Inflammatory macrophage treated with lipopolysaccharide for 4 hours (primary cell): ENCODE results near the gene PSMB11.

ENCODE experiments used
- DNase-seq: peaks from one replicate; pipeline ENCODE4 v3.0.0-alpha.2; 2020

Gene PSMB11

DNA sequence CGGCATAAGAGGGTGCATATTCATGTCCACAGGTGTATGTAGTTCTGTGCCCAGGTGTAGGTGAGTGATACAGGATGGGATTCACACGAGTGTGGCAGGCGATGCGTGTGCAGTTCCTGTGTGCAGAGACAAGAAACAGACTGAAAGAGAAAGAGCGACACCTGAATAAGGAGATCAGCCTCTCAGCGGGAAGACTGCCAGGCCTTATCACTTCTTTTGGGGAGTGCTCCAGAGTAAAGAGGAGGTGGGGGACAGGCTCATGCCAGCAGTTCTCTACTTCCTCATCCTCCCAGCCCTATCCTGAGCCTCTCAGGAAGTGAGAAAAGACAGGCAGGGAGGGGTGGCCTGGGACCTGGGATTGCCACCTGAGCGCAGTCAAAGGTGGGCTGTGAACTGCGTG, 2.8 kb downstream of the PSMB11 start:
- no peak for DNase-seq

DNA sequence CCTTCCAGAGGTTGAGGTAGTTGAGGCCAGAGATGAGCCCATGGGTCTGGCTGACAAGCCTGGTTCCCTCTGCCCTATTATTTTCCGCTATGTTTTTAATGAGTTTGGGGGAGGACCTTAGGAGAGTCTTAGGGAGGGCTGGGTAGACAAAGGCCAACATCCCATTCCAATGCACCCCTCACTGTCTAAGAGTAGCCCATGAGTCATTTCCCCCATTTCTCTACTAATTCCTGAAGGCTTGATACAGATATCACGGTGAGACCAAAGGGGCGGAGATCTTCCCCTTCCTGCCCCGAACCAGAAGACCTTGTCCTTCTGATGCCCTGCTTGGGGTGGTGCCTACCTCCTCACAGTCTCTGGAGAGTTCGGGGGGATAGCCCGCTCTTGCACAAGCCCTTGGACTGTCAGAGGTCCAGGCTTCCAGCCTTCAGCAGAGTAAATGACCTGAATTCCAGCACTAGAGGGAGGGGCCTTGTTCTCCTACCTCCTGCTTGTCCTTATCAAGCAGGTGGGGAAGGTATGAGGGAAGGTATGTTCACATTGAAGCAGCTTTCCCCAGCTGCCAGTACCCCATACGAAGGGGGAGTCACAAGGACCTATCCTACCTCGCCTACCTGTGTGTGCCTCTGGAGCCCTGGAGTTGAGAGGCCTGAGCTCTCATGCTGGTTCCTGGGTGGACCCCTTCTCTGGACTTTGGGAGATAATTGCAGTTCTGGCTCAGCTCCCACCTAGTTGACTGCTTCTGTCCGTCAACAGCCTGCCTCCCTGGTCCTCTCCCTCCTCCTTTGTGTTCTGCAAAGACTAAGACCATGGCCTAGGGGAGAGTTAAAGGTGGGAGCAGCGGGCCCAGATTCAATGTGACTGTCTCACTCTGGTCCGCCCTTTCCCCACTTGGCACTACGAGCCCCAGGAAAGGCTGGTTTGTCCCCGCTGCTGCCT, 3.7 kb downstream of the PSMB11 start:
- DNase-seq = no peak

GRCh38 chr14:23047034-23047634, 5.1 kb downstream of the PSMB11 start:
- no peak for DNase-seq

DNA sequence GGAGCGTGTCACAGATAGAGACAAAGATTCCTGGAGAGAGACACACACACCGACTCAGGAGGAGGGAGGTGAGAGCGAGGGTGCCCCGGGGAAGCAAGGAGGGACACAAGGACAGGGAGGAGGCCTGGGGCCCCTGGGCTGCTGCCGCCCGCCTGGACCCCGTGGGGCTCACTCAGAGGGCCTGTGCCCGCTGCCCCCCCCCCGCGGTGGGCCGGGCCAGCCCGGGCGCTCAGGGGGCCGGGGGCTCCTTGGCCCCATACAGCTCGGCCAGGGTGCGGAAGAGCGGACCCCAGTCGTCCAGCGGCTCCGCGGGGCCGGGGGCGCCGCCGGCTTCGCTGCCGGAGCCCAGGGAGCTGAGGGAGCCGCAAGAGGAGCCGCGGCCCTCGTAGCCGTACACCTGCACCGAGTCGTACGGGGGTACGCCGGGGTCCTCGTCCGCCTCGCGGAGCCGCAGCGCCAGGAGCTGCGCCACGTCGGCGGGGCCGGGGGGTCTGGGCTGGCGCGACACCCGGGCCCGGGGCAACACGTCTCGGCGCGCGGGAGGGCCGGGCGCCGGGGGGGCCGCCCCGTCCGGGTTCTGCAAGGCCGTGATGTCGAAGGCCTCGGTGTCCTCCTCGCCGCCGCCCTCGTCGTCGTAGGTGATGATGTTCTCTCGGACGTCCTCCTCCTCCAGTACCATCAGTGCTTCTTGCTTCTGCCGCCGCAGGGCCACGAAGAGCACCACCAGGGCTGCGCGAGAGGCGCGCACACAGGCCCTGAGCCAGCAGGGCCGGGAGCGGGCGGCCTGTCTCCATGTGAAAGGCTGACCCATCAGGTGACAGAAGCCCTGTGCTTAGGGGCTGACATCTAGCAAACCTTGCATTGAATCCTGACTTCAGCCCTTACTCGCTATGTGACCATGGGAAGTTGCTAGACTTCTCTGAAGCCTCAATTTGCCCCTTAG, 6.0 kb downstream of the PSMB11 start:
- no peak for DNase-seq

GRCh38 chr14:23049011-23049410, 7.0 kb downstream of the PSMB11 start:
- no peak for DNase-seq

- DNase-seq = peak; percentile 35
These were observed 9.4 kb downstream of the PSMB11 start for GRCh38 chr14:23051141-23052057.

DNA sequence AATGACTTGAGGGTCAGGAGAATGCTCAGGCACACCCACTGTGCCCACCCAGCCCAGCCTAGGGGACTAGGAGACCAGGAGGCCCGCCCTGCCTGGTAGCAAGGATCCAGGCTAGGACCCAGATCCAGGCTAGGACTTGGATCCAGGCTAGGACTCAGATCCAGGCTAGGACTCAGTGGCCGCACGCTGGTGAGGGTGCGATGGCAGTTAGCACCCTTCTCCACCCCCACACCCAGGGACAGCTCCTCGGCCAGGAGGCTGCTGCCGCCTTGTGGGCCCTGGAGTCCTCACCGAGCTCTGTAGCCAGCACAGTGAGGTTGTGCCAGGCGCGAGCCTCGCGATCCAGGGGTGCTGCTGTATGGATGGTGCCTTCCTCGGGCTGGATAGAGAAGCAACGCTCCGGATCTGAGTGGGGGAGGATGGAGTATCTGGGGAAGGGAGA, 10.2 kb downstream of the PSMB11 start:
- DNase-seq = no peak

DNA sequence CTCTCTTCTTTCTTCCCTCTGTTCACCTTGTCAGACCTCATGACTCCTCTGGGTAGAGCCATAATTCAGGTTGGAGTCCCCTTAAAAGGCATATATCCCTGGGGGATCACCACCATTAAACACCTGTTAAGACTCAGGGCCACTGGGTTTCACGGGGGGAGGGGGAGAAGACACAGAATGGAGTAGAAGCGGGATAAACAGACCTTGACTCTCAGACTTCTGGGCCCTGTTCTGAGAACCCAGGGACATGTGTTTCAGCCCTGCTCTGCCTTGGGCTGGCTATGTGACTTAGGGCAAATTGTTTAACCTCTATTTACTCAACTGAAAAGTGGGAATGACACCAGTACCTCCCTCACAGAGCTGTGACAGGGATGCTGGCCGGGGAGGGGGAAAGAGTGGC, 10.7 kb downstream of the PSMB11 start:
- no peak for DNase-seq

GRCh38 chr14:23053426-23053825, 11.4 kb downstream of the PSMB11 start:
- DNase-seq = no peak

DNA sequence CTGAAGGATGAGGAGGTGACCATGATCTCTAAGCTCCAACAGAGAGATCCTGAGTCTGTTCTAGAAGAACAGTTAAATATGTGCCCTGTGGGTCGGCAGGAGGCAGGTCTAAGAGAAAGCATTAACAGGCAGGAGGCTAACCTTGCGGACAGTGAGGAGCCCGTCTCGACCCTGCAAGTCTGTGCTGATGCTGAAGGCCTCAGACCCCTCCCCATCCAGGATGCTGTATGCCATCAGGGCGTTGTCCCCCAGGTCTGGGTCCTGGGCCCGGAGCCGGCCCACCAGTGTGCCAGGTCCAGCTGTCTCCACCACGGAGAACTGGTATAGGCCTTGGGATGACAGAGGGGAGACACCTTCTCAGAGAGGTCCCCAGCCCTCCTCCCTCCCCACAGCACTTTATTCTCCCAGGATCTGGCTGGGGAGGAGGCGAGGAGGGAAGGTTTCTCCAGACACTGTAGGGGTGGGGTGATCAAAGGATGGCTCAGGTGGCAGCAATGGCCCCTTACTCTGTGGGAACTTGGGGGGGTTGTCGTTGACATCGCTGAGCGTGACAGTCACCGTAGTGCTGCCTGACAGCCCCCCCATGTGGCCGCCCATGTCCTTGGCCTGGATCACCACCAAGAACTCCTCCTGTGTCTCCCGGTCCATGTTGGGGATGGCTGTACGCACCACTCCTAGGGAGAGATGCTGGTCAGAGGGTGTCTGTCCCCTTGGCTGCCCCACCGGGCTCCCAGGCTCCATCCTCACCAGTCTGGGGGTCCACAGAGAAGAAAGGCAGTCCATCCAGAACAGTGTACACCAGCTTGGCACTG, 12.2 kb downstream of the PSMB11 start:
- no peak for DNase-seq

DNA sequence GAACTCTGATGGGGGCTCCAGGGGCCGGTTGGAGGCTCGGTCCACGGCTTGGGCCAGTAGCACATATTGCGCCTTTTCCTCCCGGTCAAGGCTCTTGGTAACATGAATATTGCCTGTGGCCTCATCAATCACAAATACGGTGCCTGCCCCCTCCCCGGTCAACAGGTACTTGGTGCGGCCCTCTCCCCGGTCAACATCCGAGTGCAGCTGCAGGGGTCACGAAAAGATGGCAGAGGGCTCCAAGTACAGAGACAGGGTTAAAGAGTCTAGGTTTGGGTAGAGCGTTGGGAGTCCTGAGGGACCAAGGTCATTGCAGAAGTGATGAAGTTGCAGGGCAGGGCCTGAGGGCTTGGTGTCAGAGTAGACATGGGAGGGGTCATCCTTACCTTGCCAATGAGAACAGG, 13.1 kb downstream of the PSMB11 start:
- DNase-seq = no peak

- no peak for DNase-seq
These were observed 13.7 kb downstream of the PSMB11 start for GRCh38 chr14:23055621-23056144.

GRCh38 chr14:23056145-23056955, 14.3 kb downstream of the PSMB11 start:
- peak; percentile 66 for DNase-seq

DNA sequence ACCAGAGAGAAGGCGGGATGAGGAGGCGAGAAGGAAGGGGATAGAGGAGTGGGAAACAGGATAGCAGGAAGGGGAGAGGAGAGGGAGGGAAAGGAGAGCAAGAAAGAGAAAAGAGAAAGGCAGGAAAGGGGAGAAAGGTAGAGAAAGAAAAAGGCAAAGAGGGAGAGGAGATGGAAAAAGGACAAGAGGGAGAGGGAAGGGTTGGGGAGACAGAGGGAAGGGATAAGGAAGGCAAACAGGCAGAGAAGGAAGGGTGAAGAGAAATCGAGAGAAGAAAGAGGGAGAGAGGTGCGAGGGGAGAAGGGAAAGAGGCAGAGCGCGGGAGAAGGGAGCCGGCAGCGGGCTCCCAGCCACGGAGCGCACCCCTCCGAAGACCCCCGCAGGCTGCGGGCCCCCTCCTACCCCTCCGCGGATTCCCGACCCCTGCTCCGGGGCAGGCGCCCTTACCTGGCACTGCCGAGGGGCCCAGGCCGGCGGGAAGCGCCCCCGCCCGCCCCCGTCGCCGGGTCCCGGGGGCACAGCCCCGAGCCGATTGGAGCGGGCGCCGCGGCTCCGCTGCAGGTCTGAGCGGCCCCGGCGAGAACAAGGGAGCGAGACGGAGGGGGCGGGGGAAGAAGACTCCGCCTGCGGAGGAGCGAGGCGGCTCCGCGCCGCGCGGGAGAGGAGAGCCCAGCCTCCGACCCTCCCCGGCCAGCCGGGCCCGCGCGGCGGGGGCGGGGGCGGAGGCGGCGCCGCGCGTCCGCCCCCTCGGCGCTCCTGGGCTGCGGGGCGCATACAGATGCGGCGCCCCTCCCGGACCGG, 15.1 kb downstream of the PSMB11 start, which contains the start of gene CDH24:
Gene CDH24, minus strand, starts transcription at position 565 of the 801 bp plus-strand sequence. CDS start 1,787 bp downstream, outside the sequence.
- DNase-seq = peak; percentile 27

DNA sequence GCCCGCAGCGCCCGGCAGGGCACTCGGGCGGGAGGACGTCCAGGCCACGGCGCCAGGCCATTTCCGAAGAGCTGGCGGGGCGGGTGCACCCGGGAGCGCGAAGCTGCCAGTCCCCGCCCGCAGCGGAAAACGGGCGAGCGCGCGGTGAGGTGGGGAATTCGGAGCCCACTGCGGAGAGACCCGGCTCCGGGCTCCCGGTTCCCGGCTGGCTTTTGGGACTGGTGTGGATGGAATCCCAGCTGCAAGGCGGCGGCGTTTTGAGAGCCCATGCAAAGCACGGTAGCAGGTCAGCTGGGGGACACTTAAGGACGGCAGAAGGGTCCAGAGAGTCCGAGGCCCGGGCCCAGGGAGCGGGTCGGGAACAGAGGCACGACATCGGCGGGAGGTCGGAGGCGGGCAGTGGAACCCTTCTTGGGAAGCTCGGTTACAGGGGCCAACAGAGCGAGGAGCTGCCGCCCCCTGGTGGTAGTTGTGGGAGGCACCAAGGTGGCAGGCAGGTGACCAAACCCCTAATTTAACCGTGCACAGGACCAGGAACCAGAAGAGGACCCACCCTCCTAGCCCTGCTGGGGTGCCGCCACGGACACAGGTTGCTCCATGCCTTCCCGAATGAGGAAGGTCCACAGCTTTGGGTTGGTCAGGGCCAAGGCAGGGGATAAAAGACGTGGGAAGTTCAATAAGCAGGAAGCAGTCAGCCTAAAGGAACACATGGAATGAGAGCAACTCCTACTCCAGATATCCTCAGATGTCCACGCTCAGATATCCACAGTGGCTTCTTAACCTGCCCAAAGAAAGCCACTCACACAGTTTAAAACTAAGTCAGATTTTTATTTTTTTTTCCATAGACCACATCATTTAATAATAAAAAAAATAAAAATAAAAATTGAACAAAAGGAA, 16.0 kb downstream of the PSMB11 start:
- DNase-seq = peak; percentile 65

DNA sequence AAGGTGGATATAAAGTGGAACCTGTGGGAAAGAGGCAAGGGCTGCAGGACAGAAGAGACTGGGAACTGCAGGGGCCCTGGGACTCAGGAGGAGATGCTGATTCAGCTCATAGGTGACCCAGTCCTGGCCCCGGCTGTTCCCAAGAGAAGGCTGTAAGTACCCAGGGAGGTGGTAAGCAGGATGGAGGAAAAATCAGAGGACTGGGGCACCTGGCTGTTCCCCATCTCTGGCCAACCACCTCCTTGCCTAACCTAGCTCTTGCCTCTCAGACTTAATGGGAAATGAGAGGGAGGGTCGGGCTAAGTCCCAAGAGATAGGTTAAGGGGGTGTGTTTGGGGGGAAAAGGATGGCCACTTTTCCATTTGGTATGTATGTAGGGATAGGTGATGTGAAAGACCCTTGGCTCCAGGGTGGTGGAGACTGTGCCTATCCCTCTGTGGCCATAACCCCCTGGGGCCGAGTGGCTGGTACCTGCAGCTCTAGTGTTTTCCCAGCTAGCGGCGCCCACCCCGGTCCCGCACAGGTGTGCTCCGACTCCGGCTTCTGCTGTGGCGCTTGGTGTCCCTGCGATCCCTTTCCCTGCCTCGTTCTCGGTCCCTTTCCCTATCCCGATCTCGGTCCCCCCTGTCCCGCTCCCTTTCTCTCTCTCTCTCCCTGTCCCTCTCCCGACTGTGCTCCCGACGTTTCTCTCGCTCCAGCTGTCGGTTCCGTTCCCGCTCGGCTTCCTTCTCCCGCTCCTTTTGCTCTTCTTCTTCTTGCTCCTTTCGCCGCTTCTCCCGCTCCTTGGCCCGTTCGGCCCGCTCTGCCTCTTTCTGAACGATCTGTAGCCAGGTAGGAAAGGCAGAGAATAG, 16.9 kb downstream of the PSMB11 start:
- DNase-seq = no peak
